Activated CD4-positive, alpha-beta T cell treated with anti-CD3 and anti-CD28 coated beads, Interleukin-2, amount 50 U/mL, for 24 hours (primary cell): ENCODE data around the gene RBFOX2.

Experiments used
- DNase-seq, 2 donors: peaks; one replicate each; pipeline ENCODE4 v3.0.0-alpha.2; 2020; ENCODE audit warnings: low read depth in 1 of 2, low spot score in 1 of 2

The RBFOX2 gene

DNA sequence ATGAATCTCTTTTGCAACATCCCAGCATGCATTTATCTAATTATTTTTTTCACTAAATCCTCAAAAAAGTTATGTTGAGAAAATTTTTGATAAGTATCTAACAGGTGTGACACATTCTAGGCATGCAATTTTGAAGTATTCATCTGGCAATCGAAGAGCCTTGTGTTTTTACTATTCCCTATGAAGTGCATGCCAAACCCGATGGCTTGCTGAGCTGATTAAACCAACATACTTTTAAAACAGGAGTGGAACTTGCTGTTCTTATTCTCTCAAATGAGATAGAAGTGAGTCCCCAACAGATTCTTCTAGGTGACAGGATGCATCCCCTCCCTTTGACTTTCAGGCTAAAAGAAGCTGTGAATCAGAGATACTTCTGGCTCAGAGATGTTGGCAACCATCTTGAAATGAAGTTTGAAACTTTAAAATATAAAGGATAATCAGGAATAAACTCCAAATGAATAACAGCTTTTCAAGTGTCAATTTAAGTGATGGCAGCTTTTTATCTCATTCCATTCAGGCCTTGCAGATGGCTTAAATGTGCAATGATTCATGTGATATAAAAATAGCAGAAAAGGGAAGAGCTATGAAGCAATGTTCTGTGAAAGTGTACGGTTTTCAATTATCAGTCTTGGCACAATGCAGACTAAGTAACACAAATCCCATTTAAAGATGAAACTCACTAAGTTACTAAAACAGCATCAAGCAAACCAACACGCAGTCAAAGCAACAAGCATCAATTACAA, 243.3 kb downstream of the RBFOX2 start:
- DNase-seq, result no peak

DNA sequence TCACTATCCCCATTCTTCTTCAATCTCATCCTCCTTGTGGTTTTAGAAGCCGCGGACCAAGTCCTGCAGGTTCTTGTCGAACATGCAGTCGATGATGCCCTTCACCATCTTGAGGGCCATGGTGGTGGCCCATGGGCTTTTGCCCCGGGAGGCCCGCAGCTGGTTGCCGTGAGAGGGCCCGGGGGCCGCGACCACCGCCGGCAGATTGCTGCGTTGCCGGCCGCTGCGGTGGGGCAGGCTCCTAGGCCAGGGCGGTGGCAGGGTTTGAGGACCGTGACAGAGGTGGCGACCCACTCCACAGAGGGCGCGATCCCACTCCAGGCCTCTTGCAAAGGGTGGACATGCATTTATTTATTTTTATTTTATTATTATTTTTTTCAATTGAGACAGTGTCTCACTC, 244.0 kb downstream of the RBFOX2 start:
- no peak for DNase-seq

DNA sequence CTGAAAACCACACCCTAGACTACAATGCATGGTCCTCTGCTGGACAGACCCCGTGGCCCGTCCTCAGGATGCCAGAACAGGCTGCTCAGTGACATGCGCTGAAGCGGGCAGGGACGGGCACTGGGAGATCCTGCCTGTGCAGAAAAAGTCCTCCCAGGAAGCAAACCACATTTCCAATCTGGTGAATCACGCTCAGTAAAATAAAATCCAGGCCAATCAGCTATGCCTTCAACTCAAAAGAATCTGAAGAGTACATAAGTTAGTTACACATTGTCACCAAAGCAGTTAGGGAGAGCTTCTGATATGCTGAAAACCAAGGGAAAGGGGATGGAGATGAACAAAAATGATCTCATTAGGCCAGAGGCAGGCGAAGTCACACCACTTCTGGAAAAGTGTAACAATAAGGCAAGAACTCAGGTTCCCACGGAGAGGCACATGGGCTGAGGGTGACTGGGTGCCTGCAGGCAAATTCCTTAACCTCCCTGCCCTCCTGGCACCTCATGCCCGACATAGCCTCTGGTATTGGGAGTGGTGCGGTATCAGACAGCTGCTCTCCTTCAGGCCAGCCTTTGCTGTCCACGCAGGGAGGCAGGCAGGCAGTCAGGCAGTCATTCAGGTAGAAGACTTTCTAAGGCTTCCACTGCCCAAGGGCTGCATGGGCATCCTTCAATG, 244.5 kb downstream of the RBFOX2 start:
- DNase-seq, result no peak

GRCh38 chr22:35782504-35782903, 246.1 kb downstream of the RBFOX2 start:
- no peak for DNase-seq

DNA sequence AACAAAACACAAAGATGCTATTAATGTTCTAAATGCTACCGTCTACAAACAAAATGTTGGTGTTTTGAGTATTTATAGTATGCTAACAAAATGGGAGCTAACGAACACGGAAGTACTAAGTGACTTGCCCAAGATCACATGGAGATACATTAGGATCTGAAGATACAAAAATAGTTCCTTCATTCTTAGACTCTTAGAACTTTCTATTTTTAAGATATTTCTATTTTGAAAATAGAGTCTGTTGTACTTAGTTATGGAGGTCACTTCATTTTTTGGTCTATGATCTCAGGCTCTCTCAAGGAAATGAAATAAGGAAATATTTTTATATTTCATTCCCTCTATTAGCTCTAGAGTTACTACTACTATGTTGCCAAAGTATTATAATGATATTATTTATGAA, 246.7 kb downstream of the RBFOX2 start:
- no peak for DNase-seq

DNA sequence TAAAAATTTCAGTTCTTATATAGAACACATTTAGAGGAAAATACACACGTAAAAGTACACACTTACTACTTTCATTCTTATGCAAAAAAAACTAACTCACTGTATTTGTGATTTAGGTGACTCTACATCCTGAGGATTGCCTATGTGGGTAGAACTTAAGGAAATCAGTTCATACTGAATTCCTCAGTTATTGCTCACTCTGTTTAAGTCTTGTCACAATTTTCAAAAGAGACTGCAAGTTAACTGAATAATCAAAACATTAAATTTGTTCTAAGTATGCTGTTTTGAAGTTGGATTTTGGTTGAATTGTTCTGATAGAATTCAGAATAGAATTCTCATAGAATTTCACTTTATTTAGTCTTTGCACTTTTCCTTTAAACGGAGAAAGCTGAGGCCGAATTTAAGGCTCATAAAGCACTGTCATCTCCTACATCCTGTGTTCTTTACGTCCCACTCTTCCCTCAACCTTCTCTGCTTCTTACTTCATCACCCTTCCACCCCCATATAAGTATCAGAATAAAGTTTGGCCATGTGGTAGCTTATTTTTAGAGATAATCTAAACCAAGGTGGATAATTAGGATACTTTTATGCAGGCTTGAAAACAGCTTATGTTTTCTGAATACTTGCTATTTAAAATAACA, 251.2 kb downstream of the RBFOX2 start:
- DNase-seq, result no peak

- DNase-seq, result no peak
Measured at GRCh38 chr22:35775339-35775738, 253.3 kb downstream of the RBFOX2 start.

DNA sequence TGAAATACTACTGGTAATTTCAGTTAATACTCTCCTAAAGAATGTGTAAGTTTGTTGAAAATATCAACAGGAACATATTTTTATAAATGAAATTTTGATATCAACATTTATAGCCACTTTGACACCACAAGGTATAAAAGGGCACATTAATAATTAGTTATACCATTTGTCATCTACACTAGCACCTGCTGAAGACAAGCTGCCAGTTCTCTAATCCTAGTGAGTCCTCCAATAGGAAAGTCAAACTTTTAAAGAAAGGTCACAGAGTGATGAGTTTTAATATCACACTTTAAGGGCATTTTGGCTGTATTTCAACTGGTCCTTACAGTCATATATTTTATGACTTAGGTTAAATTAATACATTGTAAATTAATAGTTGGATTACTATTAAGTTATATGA, 258.6 kb downstream of the RBFOX2 start:
- no peak for DNase-seq

DNA sequence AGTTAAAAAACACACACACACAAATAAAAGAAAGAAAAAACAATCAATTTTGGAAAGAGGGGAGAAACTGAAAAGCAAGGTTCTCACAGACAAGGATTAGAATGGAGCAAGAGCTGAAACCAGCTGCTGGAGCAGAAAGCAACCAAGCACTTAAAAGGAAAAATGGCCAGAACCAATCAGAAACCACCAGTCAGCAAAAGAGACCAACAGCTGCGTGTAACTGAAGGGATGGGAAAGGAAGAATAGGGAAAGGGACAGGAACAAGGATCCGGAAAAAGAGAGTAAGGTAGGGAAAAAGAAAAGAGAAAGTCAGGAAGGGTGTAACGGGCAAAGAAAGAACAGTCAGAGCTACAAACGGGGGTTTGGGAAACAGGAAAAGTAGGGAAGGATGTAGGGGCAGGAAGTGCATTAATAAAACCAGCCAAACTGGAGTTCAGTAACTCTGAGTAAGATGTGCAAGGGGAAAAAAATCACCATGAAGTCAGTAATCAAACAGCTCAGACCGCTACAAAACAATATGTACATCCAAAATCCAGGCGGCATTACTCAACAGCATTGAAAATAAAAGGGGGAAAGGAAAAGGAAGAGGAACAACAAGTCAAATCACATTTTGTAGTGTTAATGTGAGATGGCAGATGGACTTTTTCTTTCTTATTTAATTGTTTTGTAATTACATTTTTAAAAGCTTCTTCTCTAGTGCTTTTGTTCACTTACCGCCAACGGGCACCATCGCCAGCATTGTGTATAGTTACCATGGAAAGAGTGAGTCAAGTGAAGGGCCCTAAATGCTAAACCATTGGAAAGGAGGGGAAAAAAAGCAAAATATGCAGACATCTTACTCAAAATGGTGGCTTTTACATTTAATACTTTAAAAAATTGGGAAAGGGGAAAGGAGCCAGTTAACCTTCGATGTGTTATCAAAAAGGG, 261.7 kb downstream of the RBFOX2 start:
- no peak for DNase-seq

DNA sequence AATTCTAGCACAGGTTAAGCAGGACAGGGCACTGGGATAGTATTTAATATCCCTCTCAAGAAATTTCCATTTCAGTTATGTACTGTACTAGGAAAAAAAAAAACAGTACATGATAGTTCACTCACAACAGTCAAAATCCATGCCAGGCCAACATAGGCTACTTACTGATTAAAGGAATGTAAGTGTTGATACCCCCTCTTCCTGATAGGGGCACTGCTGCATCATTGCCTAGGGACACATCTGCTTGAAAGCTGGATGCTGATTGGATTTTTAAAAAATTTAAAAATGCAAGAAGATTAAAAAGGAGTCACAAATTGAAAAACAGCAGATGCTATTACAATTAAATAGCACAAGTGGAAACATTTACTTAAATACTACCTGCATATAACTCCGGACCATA, 267.6 kb downstream of the RBFOX2 start:
- no peak for DNase-seq

DNA sequence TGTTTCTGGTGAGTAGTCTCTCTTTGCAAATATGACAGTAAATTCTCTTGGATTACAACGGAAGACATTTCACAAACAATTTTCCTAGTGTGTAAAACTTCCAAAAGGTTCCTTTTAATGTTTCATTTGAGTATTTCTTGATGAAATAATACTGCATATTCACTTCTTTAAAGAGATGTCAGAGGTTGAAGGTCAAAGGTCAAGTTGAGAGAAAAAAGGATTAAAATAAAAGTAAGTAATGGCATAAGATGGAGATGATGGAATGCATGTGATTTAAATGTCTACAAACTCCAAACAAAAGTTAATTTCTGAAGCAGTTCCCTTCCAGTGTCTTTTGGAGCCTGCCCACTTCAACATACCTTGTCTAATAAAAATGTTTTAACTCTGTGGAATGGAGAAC, 270.2 kb downstream of the RBFOX2 start:
- DNase-seq, result no peak

DNA sequence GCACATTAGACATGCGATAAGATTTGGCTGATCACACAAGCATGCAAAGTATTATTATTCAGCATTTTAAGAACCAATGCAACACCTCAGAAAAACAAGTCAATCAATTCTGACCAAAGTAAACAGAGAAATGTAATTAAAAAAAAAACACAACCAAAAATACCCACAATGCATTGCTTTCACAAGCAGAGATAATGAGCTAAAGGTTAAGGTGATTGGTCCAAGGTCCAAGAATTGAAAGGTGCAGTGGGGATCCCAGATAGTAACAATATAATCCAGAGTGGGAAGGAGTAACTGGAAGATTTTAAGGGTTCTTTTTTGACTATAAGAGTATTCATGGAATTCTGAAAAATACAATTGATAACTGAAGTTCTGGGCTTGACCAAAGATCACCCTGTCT, 271.9 kb downstream of the RBFOX2 start:
- no peak for DNase-seq

DNA sequence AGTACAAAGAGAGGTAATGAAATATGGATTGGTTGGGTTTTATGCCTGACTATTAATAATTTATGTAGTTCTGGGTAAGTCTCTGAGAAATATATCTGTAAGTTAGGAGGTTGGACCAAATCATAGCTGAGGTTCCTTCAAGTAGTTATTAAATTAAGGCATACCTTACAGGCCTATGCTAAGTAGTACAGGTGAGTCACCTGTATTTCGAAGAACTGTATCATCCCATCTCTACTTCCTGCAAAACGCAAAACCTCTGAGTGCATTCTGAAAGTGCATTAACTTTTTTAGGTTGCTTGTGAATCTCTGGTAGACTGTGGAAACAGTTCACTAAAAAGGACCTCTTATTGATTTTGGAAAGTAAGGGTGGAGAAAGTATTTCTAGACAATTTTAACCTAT, 273.9 kb downstream of the RBFOX2 start:
- DNase-seq, result no peak

- DNase-seq, result no peak
Measured at GRCh38 chr22:35752863-35753189, 275.8 kb downstream of the RBFOX2 start.

DNA sequence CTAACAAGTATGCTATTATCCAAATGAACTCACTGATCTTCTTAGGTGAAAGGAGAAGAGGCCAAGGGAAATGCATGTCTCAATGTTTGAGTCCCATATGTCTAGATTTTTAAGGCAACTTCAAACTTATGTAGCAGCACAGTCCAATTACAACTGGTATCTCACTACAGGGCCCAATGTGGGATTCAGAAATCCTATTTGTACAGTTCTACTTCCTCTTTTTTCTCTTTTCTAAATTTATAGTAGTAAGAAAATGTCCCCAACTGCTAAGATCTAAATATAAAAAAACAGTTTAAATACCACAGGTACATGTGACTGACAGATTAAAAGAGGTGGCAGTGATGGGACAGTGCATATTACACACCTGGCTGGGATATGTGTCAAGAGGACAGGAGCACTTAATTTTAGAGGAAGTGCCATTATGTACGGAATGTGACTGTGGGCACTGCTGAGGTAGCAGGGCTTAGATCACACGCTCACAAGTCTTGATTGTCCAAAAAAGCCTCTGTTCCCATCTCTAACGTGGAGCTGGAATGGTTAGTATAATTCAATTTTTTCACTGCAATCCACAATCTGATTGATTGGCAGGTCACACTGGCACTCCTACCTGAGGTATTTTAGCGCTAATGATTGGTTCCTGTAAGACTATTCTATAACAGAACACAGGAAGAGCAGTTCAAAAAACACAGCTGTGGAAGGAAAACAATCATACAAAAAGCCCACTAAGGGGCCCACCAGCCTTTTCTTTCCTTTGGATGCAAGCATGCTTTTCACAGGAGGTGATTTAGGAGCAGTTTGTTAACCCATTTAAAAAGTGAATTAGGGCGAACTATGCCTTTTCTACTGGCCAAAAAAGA, 276.4 kb downstream of the RBFOX2 start:
- DNase-seq, result no peak

- DNase-seq, result no peak
Measured at GRCh38 chr22:35749808-35750207, 278.8 kb downstream of the RBFOX2 start.

GRCh38 chr22:35746946-35747703, 281.5 kb downstream of the RBFOX2 start:
- DNase-seq, result no peak

- no peak for DNase-seq
Measured at GRCh38 chr22:35746248-35746647, 282.4 kb downstream of the RBFOX2 start.

DNA sequence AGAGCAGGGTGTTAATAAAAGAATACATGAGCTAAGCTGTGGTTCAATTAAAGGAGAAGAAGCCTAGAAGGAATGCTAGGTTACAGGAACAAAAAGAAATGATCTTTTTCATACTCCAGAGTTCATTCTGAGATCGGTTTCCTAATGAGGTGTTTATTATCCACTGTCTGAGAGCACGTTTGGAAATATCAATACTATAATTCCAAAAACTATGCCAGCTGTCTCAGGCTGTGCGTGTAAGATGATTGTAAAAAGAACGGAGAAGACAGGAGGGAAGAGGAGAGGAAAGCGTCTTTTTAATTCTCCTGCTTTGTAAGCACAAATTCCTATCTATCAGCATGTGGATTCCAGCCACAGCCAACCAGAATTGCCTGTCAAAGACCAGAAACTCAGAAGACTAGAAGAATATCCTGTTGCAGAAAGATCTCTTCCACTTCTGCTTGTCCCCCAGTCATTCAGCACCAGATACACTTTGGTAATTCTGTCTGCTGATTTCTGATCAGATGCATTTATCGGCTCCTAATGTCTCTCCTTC, 285.2 kb downstream of the RBFOX2 start:
- no peak for DNase-seq
